Measurements from ENCODE around the gene CHST11.
"Not testable (repeated sequence)": the region's sequence is repeated elsewhere in the genome, so short reads cannot be mapped to it uniquely, and the experiment has no call there.

CHST11 gene

DNA sequence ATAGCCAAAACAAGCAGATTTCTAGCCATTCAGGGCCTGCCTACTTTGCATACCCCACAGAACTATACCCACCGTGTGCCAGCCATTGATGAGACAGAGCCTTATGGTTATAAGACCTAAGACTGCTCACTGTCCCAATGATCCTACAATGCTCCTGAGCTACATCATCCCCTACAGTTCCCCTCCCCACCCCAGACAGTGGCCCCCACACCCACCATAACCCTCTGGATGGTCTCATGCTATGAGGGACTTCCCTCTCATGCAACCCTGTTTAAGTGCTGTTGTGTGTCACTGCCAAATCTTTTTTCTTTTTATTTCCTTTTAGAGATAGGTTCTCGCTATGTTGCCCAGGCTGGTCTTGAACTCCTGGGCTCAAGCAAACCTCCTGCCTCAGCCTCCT lies 75.9 kb downstream of the CHST11 start:
- no peak for DNase-seq

DNA sequence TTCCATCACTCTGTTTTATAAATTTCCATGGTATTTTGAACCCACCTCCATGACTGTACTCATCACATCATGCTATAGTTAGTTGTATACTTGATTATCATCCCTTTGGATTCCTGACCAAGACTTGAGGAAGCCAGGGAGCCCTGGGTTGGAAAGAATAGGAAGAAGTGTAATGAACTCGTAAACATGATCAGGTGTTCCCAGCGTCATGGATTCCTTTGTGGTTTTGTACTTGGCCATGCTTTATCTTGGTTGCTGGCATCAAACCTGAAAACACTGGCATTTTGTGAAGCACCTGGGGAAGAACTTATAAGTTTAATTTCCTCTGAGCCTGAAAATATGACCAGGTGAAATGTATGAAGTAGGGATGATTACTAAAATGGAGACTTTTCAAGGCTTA lies 76.4 kb downstream of the CHST11 start:
- DNase-seq, result no peak

DNA sequence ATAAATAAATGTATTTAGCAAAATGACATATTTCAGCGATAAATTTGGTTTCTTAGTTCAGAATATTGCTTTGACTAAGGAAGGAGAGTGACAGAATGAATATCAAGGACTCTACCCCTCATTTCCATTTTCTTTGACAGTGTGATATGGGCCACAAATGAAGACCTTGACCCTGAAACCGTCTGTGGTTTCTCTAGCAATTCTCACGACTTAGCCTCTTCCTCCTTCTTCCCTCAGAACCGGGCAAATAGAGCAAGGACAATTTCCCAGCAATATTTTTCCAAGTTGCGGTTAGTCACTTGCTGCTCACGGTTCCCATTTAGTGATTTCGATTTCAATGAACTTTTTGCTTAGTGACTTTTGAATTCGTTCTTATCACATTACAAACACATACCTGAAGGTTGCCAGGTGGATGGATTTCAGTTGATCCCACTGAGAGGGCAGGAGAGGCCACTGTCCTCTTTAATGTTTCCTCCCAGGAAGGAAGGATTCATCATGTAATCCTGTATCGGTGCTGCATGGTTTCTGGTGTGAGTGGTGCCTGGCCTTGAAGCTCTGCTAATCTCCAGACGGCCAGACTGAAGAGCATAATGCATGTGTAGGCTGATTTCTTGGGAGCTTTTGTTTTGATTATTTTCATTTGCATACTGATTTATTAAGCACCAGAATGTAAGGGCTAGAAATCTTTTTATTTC lies 77.6 kb downstream of the CHST11 start:
- no peak for DNase-seq

DNA sequence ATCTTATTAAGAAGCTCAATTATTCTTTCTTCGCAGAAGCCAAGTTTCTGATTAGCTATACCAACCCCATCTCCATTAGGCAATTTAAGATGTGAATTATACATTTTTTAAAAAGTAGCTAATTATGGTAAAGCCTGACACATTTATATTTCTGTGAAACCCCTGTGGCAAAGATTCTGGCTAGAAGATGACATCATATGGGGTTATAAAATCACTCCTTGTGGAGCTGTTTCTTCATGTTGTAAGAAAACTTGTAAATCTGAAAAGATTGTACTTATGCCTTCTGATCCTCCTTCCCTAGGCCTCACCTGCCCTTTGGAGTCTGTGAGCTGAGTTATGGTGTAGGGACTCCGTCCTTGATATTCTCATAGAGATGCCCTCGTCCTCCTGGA lies 78.1 kb downstream of the CHST11 start:
- no peak for DNase-seq

DNA sequence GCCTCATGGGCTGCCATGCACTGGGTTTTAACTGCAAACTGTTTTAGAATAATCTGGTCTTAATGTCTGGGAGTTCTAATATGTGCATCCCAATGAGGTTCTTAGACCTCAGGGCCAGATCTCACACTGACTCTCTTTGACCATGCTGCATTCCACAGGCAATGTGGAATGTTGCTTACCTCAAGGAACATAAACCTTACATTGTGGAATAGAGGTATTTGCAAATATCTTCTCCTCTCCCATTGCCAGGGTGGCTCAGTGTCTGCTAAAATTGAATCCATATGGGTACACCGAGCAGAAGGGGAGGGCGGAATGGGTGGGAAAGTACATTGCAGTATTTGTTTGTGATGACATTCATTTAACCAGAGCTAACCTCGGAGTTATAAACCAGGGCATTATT lies 78.6 kb downstream of the CHST11 start:
- no peak for DNase-seq

DNA sequence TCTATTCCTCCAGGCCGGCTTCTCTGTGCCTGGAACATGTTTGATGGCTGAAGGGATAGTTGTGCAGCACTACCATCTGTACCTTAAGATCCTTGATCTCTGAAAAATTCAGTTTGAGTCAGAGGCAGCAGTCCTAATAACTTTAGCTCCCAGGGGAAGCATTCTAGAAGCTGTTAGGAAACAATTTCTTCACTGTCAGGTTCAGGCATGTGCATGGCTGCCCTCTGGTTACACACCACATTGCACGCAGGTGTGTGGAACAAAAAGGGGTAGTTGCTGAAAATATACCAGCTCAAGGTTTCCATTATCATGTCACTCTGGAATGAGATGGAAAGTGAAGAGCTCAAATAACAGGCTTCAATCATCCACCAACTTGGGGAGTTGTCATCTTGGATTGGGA lies 80.1 kb downstream of the CHST11 start:
- no peak for DNase-seq

DNA sequence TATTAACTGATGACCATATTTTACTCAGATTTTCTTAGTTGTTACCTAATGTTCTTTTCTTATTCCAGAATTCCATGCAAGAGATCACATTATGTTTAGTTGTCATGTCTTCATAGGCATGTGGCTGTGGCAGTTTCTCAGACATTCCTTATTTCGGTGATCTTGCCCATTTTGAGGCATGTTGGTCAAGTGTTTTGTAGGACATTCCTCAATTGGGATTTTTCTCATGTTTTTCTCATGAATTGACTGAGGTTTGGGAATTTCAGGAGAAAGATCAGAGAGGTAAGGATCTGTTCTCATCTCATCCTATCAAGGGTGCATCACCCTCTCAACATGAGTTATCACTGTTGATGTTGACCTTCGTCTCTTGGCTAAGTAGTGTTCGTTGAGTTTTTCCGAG lies 81.3 kb downstream of the CHST11 start:
- no peak for DNase-seq

DNA sequence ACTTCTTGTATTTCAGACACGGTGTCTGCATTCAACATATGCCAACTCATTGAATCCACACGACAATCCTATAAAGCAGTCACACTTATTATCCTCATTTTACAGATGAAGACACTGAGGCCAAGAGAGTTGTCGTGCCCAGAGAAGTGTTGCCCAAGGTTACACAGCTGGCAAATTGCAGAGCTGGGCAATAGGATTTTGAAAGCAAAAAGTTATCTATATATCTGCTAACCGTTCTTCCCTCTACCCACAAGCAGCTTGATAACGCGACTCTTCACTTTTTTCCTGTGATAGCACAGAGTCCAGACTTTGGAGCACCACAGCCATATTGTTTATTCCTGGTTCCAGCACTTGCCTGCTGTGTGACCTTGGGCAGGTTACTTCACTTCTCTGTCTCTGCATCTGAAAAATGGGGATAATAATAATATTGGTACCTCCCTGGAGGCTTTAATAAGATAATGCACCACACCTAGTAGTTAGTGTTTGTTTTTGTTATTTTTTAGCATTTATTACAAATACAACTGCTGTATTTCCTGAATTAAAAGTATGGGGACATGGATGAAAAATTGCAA lies 82.2 kb downstream of the CHST11 start:
- no peak for DNase-seq

DNA sequence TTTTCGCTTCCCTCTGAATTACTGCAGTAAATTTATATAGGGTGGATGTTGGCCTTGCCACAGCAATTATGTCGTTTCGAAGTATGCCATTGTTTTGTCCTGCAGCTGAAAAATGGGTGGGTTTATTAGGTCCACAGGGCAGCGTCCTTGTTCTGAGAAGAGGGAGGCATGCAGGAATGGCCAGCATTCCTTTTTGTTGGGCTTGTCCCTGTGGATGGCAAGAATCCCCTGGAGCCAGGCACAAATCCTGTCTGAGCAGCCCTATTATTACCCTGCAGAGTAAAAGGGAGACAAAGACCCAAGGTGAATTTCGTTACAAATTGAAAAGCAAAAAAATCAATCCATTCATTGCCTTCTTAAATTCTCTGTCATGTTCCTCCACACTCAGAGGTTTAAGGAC lies 88.1 kb downstream of the CHST11 start:
- no peak for DNase-seq

DNA sequence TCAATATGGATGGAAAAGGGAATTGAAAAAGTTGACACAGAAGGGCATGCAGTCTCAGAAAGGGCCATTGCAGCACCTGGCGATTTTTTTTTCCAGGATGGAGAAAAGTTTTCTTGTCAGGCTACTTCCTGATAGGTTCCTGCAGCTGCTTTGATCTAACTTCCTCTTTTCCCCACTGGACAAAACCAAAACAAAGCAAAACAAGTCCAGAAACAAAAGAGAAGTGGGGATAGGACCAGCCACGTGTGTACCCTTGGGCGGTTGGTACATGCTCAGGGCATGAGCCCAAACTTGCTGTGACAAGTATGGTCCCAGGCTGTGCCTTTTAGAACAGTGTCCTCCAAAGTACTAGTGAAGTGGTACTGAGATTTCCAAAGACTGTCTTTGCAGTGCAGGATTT lies 89.8 kb downstream of the CHST11 start:
- DNase-seq, result no peak

DNA sequence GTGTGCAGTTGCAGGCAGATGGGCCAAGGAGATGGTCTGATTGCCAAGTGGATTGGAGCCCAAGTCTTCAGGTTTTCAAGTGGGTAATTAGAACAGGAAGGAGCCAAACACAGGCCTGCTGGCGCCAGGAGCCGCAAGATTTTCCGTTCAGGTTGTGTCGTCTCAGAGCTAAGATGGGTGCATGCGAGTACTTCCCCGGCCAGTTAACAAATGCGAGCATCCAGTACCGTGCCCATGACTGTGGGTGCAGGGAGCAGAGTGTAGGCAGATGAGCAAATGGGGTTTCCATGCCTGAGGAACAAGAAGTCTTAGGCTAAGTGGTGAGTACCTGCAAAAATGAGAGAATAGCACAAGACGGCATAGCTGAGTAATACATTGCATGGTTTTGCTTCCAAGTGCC lies 90.5 kb downstream of the CHST11 start:
- DNase-seq, result peak; percentile 64

DNA sequence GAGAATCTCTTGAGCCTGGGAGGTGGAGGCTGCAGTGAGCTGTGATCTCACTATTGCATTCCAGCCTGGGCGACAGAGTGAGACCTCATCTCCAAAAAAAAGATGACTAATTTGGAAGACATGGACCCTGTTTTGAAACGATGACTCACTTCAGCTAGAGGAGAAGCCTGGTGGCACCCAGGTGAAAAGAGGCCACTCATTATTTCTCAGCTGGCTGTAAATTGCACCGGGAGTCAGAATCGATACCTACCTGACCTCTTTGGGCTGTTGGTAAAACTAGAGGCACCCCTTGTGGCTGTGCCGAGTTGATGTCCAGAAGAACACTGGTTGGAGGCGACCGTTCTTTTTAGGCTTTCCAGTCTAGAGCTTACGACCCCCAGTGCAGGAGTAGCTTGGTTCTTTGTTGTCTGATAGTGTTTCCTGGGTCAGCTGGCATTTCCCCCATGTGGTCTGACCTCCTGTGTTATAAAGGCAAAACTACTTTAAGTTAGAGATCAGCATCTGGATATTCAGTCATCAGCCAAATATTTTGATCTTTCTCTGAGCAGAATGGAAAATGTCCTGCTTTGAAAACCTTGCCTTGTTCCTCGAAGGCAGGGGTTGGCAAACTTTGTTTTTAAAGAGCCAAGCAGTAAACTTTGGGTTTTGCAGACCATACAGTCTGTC lies 93.2 kb downstream of the CHST11 start:
- DNase-seq, result no peak

DNA sequence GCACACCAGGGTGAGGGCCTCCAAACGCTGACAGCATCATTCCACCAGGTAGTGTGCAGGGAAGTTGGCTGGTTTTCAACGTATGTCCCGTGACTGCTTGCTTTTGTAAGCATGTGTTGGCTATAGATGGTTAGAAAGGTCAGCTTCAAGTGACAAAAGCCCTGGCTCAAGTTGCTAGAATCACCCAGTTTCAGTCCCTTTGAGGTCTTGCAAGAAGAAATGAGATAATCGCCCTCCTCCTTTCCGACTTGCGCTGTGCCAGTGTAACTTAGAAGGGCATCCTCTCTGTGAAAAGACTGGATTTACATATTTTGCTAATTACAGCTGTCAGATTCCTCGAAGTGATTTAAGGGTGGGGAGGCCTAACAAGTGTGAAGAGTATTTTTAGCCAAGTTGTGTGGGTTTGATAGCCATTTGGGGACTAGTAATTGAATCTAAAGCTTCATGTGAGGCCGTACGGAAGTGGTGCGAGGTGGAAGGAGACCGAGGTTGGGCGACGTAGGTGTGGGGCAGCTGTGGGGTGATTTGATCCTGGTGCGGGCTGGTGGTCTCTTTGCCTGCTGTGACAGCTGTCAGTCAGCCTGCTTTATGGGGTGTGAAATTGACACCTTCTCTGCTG lies 94.7 kb downstream of the CHST11 start:
- no peak for DNase-seq

DNA sequence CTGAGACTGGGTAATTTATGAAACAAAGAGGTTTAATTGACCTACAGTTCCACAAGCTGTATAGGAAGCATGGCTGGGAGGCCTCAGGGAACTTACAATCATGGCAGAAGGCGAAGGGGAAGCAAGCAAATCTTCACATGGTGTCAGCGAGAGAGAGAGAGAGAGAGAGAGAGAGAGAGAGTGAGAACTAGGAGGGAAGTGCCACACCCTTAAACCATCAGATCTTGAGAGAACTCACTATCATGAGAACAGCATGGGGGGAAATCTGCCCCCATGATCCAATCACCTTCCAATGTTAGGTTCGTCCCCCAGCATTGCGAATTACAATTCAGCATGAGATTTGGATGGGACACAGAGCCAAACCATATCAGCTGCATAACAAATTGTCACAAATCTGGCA lies 96.7 kb downstream of the CHST11 start:
- DNase-seq, result no peak

DNA sequence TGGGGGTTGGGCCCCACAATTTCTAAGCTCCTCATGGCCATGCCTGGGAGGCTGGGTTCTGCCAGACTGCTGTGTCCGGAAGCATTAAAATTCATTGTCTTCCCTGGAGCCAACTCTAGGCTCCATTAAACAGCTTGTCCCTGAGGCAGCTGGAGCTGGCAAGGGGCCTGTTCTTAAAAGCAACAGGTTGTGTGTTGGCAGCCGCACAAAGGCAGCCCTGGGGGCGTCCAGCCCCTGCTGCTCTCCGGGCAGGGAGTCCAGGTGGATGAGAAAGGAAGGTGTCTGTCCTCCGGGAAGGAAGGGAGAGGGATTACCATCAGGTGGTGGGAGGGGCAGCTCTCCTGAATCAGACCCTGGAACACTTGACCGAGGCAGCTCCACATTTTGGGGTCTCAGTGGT lies 98.9 kb downstream of the CHST11 start:
- no peak for DNase-seq

DNA sequence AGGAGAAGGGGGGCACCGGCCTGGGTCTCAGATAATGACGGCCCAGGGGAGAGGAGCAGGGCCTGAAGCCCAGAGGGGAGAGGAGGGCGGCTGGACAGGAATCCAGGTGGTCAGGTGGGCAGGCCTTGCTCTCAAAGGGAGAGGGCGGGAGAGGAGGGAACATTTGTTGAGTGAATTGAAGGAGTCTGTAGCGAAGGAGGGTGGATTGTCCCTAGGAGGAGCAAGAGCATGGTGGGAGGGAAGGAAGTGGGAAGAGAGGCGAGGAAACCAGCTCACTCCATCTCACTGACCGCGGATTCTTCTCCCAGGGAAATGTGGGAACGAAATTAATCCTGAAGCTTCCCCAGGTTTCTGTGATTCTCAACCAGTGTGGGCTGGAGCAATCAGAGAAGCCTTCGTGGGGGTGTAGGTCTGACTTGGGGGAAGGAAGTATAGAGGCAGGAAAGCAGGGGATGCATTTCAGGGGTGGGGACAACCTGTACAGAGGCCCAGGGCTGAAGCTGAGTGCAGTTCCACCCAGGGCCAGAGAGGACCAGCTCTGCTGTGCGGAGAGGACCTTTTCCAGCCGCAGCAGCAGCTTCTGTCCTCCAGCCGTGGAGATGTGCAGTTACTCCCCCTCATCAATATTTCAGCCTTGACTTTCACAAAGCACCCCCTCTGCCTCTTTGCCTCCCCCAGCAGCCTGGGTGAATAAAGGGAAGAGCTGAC lies 100.9 kb downstream of the CHST11 start:
- no peak for DNase-seq

DNA sequence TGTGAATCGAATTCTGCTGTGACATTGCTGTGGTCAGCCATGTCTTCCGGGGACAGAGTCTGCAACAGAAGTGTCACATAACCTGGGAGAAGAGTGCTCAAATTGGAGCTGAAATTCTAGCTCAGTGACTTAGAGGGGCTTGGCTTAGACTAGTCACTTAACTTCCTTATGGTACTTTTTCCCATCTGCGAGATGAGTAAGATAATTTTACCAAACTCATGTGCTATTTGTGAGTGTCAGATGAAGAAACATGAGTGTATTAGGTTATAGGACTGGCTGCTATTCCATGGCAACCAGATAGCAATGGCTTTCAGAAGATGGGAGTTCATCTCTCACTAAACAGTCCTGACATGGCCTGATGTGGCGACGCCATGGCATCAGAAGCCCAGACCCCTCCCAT lies 104.1 kb downstream of the CHST11 start:
- DNase-seq, result no peak

DNA sequence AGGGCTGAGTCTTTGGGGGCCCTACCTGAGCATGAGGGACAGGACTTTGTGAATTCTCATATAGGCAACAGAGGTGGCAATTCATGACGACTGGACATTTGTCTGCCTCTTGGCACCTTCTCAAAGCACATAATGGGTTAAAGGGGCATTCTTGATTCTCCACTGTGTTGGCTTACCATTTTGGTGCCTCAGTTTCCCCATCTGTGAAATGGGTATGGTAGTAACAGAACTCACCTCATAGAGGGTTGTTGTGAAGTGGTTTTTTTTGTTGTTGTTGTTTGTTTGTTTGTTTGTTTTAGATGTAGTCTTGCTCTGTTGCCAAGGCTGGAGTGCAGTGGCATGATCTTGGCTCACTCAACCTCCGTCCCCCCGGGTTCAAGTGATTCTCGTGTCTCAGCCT lies 106.0 kb downstream of the CHST11 start:
- DNase-seq, result no peak

DNA sequence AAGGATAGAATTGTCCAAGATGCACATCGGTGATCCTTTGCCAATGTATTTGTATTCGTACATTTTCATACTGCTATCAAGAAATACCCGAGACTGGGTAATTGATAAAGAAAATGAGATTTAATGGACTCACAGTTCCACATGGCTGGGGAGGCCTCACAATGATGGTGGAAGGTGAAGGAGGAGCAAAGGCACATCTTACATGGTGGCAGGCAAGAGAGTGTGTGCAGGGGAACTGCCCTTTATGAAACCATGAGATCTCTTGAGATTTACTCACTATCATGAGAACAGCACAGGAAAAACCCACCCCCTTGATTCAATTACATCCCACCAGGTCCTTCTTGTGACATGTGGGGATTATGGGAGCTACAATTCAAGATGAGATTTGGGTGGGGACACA lies 107.9 kb downstream of the CHST11 start:
- not testable (repeated sequence) for DNase-seq

DNA sequence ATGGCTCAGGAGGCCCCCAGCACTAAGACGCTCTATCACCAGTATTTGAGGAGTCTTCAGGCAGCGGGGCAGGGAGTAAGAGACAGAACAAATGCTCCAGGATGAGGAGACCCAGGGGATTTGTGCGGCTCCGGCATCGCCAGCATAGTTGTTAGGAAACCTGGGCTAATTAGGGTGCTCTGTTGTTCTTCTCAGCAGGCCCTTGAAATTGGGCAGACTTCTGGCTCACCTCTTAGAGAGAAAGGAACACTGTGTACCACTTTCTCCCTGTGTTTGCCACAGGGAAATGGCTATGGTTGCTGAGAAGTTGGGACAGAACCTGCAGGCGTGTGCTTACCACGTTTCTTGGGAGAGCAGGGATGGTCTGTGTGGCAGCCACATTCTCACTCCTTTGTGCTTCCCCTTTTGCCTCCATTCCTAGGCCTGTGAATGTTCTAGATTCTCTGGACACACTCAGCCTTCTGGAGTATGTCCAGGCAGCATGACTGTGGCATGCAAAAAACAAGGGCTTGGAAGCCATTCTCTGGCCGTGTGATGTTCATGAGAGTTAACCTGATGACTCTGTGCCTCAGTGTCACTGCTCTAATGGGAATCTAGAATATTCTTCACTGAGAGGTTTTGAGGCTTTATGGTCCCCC lies 109.0 kb downstream of the CHST11 start:
- DNase-seq, result no peak

DNA sequence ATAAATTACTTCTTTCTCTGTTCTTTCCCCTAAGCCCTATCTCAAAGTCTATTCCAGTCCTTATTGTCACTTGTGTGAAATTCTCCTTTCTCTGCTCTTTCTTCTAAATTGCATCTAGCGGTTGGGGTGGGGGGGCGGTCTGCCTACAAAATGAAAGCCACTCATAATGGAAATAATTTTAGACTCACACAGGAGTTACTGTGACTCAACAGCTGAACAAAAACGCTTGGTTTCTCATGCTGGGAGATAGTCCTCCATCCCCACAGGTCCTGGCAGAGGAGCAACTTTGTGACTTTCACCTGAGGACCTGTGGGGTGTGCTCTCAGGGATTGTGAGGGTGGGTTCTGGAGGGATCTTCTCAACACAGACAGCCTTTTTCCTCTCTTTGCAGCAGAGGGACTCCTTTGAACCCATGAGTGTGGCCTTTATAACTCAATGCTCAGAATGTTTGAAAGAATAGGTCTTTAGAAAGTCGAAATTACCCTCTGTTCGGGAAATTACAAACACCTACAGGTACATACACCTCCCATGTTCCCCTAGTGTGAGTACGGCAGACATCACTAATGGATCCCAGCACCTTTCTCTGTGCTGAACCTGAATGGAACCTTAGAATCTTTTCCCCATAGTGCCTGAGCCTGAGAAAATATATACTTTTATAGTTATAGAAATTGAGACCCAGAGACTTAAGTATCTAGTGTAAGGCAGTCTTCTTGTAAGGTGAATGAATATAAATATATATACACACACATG lies 109.7 kb downstream of the CHST11 start:
- no peak for DNase-seq

DNA sequence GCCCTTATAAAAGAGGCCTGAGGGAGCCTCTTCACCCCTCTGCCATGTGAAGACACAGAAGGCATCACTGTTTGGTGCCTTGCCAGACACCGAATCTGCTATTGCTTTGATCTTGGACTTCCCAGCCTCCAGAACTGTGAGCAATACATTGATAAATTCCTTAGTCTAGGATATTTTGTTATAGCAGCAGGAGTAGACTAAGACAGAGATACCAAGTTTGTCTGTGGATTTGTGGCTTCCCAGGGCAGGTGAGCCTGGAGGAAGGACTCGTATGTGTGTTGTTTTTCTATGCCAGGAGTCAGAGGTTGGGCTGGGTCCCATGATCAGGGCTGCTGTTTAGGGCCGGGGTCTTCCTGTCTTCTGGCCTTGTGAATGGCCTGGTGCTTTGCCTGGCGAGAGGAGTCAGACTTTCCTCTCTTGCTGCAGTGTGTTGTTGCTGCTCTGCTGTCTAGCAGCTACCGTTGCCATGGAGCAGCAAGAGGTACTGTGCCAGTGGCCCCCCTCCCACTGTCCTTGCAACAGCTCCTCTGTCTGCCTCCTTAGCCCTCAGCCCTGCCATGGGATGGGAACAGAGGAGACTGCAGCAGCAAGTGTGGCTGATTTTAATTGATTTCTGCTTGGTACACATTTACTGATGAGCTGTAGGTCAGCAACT lies 111.2 kb downstream of the CHST11 start:
- no peak for DNase-seq
